SH-SY5Y (cell line): ENCODE data around the gene DYNC2H1.
A peak's percentile ranks its signal among the peaks of the same experiment; 100 is the strongest.

Experiments
- GATA2 ChIP-seq: IDR thresholded peaks from 2 replicates; pipeline ENCODE4 v1.6.1; 2011; ENCODE audit warnings: mild to moderate bottlenecking, low read depth, low read length
- GATA3 ChIP-seq: IDR thresholded peaks from 2 replicates; pipeline ENCODE4 v1.6.1; 2011; ENCODE audit warnings: low read depth, mild to moderate bottlenecking, low read length, moderate library complexity

Gene DYNC2H1

GRCh38 chr11:103091064-103091800 lies 18.0 kb upstream of the DYNC2H1 start:
- TF ChIP-seq GATA3 (no peak), GATA2 (no peak)

- TF ChIP-seq GATA2 = peak; percentile 43; the same call in 1 of the 2 replicates
- TF ChIP-seq GATA3 = no peak
These were observed 17.3 kb upstream of the DYNC2H1 start, which contains the start of gene DCUN1D5 for GRCh38 chr11:103091801-103092524. Gene DCUN1D5 (minus strand): TSS chr11:103092160. CDS start chr11:103091872, 288 bp downstream.

GRCh38 chr11:103097279-103097678 lies 11.9 kb upstream of the DYNC2H1 start:
- TF ChIP-seq GATA3 (no peak), GATA2 (no peak)

GRCh38 chr11:103109818-103110388 lies 677 bp downstream of the DYNC2H1 start:
- TF ChIP-seq GATA3 (no peak), GATA2 (no peak)

- no peak for TF ChIP-seq GATA2
- TF ChIP-seq GATA3 = no peak
These were observed 1.2 kb downstream of the DYNC2H1 start for GRCh38 chr11:103110391-103110790.

- no peak for TF ChIP-seq GATA3
- no peak for TF ChIP-seq GATA2
These were observed 2.2 kb downstream of the DYNC2H1 start for GRCh38 chr11:103111400-103111799.

GRCh38 chr11:103112364-103112763 lies 3.1 kb downstream of the DYNC2H1 start:
- no peak for TF ChIP-seq GATA2
- no peak for TF ChIP-seq GATA3

GRCh38 chr11:103114836-103115235 lies 5.6 kb downstream of the DYNC2H1 start:
- TF ChIP-seq GATA2 (no peak), GATA3 (no peak)

- no peak for TF ChIP-seq GATA2
- no peak for TF ChIP-seq GATA3
These were observed 16.2 kb downstream of the DYNC2H1 start for GRCh38 chr11:103125462-103125861.

GRCh38 chr11:103147627-103148026 lies 38.4 kb downstream of the DYNC2H1 start:
- TF ChIP-seq GATA3 = no peak
- no peak for TF ChIP-seq GATA2

GRCh38 chr11:103157542-103157941 lies 48.3 kb downstream of the DYNC2H1 start:
- no peak for TF ChIP-seq GATA3
- no peak for TF ChIP-seq GATA2

- TF ChIP-seq GATA2 (no peak), GATA3 (no peak)
These were observed 55.0 kb downstream of the DYNC2H1 start for GRCh38 chr11:103164093-103164796.

GRCh38 chr11:103167166-103167565 lies 57.9 kb downstream of the DYNC2H1 start:
- TF ChIP-seq GATA2 (no peak), GATA3 (no peak)

GRCh38 chr11:103170865-103171264 lies 61.6 kb downstream of the DYNC2H1 start:
- TF ChIP-seq GATA3 = no peak
- no peak for TF ChIP-seq GATA2
